ENCODE data around the gene MSANTD1. TPM values are rescaled to one million over a fixed set of nuclear protein-coding genes. Genes with fewer than 3 reads are reported as not detected.

The MSANTD1 gene
- total RNA-seq, 1 donor from 2014 or later: not detected

DNA sequence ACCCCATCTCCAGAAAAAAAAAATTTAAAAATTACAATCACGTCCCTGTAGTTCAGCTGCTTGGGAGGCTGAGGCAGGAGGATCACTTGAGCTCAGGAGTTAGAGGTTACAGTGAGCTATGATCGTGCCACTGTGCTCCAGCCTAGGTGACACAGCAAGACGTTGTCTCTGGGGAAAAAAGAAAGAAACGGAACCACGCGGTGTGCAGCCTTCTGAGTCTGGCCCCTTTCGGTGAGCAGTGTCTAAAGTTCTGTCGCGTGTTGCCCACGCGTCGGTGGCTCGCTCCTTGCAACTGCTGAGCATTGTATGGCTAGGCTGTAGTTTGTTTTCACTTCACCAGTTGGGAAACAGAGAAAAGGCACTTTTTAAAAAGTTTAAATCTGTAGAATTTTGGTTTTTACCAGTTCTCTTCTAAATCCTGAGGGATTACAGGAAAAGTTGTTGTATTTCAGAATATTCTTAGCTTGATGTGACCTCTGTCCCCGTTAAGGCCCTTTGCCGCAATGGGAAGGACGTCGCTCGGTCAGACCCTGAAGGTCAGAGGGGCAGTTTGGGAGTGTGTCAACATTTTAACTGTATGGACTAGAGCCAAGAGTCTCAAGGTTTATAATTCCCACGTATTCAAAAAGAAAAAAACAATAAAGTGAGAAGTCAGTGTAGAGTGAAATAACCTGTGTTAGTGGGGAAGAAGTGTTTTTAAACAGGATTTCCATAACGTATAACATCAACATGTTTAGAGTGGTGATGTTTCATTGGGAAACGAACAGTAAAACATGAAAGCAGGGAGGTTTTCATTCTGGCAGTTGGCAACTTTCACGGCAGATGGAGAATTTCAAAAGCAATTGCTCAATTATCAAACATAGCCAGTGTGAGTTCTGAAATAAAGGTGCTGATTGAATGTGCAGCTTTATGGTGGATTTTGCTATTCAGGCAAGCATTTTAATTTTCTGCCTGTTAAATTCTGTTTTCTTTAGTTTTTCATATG is 45.8 kb upstream of the MSANTD1 start:
- peak overlapping the region; percentile 23 to 61 for H3K27ac ChIP-seq
- DNase-seq (ENCODE audit: low spot score in 2 of 2): peak in 1 of 2 donors; percentile 13

DNA sequence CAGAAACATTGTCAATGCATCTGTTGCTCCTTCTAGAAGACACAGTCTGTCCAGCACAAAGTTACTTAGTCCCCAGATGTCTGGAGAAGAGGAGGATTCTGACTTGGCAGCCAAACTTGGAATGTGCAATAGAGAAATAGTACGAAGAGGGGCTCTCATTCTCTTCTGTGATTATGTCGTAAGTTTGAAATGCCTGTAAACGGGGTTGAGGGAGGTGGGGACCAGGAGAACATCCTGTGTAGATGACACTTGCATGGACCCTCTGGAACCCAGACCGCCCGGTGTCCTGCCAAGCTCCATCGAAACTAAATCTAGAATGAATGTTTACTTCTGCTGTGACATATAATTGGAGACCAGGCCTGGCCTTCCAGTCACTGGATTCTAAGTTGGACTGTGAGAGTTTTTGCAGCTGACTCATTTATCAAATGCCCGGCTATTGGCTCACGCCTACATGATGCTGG is 45.0 kb upstream of the MSANTD1 start:
- H3K4me1 ChIP-seq: peaks cover 0 to 3% of the 10 kb centered on the region in 2 donors
- peak overlapping the region; percentile 61 to 65 for H3K27ac ChIP-seq
- DNase-seq (ENCODE audit: low spot score in 2 of 2): peak in 1 of 2 donors; percentile 63
- H3K4me3 ChIP-seq: no peak overlapping the region
- H3K9me3 ChIP-seq: no peaks in the 10 kb centered on the region
- intact Hi-C loops (cut with DNase I): loop anchor here (5.0 kb wide), 1 partner anchor 278 kb away; no protein-coding TSS in a partner anchor
- H3K36me3 ChIP-seq: peaks cover 32 to 39% of the 10 kb centered on the region in 2 donors
- H3K27me3 ChIP-seq: no peaks in the 10 kb centered on the region
- TF ChIP-seq, protein P1, sequence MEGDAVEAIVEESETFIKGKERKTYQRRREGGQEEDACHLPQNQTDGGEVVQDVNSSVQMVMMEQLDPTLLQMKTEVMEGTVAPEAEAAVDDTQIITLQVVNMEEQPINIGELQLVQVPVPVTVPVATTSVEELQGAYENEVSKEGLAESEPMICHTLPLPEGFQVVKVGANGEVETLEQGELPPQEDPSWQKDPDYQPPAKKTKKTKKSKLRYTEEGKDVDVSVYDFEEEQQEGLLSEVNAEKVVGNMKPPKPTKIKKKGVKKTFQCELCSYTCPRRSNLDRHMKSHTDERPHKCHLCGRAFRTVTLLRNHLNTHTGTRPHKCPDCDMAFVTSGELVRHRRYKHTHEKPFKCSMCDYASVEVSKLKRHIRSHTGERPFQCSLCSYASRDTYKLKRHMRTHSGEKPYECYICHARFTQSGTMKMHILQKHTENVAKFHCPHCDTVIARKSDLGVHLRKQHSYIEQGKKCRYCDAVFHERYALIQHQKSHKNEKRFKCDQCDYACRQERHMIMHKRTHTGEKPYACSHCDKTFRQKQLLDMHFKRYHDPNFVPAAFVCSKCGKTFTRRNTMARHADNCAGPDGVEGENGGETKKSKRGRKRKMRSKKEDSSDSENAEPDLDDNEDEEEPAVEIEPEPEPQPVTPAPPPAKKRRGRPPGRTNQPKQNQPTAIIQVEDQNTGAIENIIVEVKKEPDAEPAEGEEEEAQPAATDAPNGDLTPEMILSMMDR (IDR thresholded peaks at IDR 0.05): no peak

More for the DNA sequence above, 45.8 kb upstream of the MSANTD1 start:
- intact Hi-C loops (cut with DNase I): loop anchor here (5.0 kb wide), 1 partner anchor 279 kb away; no protein-coding TSS in a partner anchor
- H3K36me3 ChIP-seq: peaks cover 28 to 41% of the 10 kb centered on the region in 2 donors
- H3K4me3 ChIP-seq: no peak overlapping the region
- TF ChIP-seq, protein P1 (IDR thresholded peaks at IDR 0.05): no peak
- peaks cover 0 to 3% of the 10 kb centered on the region in 2 donors for H3K4me1 ChIP-seq
- H3K27me3 ChIP-seq: no peaks in the 10 kb centered on the region
- H3K9me3 ChIP-seq: no peaks in the 10 kb centered on the region

DNA sequence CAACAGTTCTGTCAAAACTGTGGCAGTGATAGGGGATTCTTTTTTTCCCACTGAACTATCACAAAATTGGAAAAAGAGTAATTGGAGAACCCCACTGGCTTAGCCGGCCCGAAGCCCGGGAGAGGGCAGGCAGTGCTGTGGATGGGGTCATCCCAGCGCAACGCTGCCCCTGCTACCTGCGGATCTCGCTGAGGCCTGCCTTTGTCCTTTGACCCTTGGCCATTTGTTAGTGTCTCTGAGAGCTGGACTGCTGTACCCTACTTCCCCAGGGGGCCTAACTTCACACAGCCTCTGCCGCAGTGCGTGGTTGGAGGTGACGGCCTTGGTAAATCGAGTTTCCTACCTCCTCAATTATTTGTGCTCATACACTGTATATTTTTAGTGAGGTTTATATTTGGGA is 43.0 kb upstream of the MSANTD1 start:
- no peak overlapping the region for H3K27ac ChIP-seq
- no peaks in the 10 kb centered on the region for H3K9me3 ChIP-seq
- DNase-seq (ENCODE audit: low spot score in 2 of 2): no peak
- H3K4me3 ChIP-seq: no peak overlapping the region
- TF ChIP-seq, protein P1 (IDR thresholded peaks at IDR 0.05): no peak
- peaks cover 0 to 3% of the 10 kb centered on the region in 2 donors for H3K4me1 ChIP-seq
- H3K36me3 ChIP-seq: peaks cover 40 to 45% of the 10 kb centered on the region in 2 donors
- H3K27me3 ChIP-seq: no peaks in the 10 kb centered on the region
- intact Hi-C loops (cut with DNase I): no loop called here

DNA sequence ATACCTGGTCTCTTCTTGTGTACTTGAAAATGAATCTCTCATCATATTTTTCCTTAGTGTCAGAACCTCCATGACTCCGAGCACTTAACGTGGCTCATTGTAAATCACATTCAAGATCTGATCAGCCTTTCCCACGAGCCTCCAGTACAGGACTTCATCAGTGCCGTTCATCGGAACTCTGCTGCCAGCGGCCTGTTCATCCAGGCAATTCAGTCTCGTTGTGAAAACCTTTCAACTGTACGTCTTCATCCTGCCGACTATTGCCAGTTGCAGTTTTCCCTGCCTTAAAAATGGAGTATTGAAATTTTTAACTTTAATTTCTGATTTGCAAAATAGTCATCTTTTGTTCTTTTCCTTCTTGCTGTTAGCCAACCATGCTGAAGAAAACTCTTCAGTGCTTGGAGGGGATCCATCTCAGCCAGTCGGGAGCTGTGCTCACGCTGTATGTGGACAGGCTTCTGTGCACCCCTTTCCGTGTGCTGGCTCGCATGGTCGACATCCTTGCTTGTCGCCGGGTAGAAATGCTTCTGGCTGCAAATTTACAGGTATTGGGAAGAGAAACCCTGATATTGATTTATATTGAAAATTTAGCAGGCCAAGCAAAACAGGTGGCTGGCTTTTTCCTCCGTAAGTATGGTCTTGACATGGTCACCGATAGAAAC is 42.4 kb upstream of the MSANTD1 start:
- DNase-seq (ENCODE audit: low spot score in 2 of 2): no peak
- TF ChIP-seq, protein P1 (IDR thresholded peaks at IDR 0.05): no peak
- H3K9me3 ChIP-seq: no peaks in the 10 kb centered on the region
- H3K36me3 ChIP-seq: peaks cover 42 to 45% of the 10 kb centered on the region in 2 donors
- H3K4me1 ChIP-seq: peaks cover 0 to 3% of the 10 kb centered on the region in 2 donors
- no peaks in the 10 kb centered on the region for H3K27me3 ChIP-seq
- H3K27ac ChIP-seq: no peak overlapping the region
- intact Hi-C loops (cut with DNase I): no loop called here
- no peak overlapping the region for H3K4me3 ChIP-seq

DNA sequence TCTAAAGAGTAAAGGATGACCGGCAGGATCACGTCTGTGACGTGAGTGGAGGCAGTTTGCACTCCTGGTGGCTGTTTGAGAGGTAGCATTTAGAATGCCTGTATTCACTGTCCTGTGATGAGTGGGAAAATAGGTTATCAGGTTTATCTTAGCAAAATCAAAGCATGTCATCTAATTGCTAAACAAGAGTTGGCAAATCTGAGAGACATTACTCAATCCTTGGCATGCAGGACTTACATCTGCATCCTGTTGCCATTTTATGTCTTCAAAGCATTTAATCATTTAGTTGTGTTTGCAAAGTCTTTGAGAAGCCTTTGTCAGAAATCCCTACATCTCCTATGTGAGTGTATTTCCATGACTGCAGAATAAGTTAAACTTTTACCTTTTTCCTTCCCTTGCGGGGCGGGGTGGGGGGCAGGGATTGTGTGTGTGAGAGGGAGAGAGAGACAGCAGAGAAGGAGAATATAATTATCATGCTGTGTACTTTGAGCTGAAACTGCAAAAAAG is 41.4 kb upstream of the MSANTD1 start:
- Histone ChIP-seq H3K9me3 (no peaks in the 10 kb centered on the region), H3K27me3 (no peaks in the 10 kb centered on the region), H3K27ac (no peak overlapping the region), H3K4me3 (no peak overlapping the region), H3K36me3 (peaks cover 51 to 52% of the 10 kb centered on the region in 2 donors), H3K4me1 (peaks cover 0 to 3% of the 10 kb centered on the region in 2 donors)
- TF ChIP-seq, protein P1 (IDR thresholded peaks at IDR 0.05): no peak
- DNase-seq (ENCODE audit: low spot score in 2 of 2): no peak
- intact Hi-C loops (cut with DNase I): no loop called here
